Calu3 (cell line): ENCODE results near the gene UCHL3. TPM values are rescaled to one million over a fixed set of nuclear protein-coding genes. Genes with fewer than 3 reads are reported as not detected.

ENCODE experiments used
- BruUV-seq: library from RNA; stranded (reverse); fragments of 400-500 nt; replicated peaks from 2 replicates; lab custom pipeline; 2021; lab: Mats Ljungman, UMichigan
- CTCF ChIA-PET: fragments of 300-600 bp; sonication (Branson Sonifier 250); formaldehyde crosslinking; loops from one replicate; lab custom pipeline; 2022; ENCODE audit warnings: antibody characterized with exemption; lab: Charles Lee
- DNase-seq: peaks from one replicate; pipeline ENCODE4 v3.0.0; 2022
- H3K27ac Mint-ChIP-seq: one replicate; pipeline ENCODE4 v1.8.0; 2022; ENCODE audit warnings: mixed read lengths; ENCODE audit not compliant: unreplicated experiment
- H3K27me3 Mint-ChIP-seq: one replicate; pipeline ENCODE4 v1.8.0; 2022; ENCODE audit warnings: mixed read lengths; ENCODE audit not compliant: unreplicated experiment
- H3K36me3 Mint-ChIP-seq: one replicate; pipeline ENCODE4 v1.8.0; 2022; ENCODE audit warnings: mild to moderate bottlenecking, moderate library complexity, mixed read lengths; ENCODE audit not compliant: insufficient read depth, unreplicated experiment
- H3K4me1 Mint-ChIP-seq: one replicate; pipeline ENCODE4 v1.8.0; 2022; ENCODE audit warnings: mild to moderate bottlenecking, low read depth, mixed read lengths; ENCODE audit not compliant: unreplicated experiment
- H3K4me3 Mint-ChIP-seq: one replicate; pipeline ENCODE4 v1.8.0; 2022; ENCODE audit warnings: mild to moderate bottlenecking, low read depth, moderate library complexity, mixed read lengths; ENCODE audit not compliant: unreplicated experiment
- H3K9me3 Mint-ChIP-seq: one replicate; pipeline ENCODE4 v1.8.0; 2022; ENCODE audit warnings: low read depth, mixed read lengths; ENCODE audit not compliant: unreplicated experiment
- intact Hi-C: fragments of 100-400 bp; cut with micrococcal nuclease; formaldehyde crosslinking; loops from one replicate; pipeline ENCODE4 v1.10.0; 2022; ENCODE audit not compliant: unreplicated experiment
- total RNA-seq: library from RNA; stranded (reverse); gene quantifications from 2 replicates; pipeline ENCODE4 v1.2.3, GENCODE V29; 2022
- TF ChIP-seq, protein P1 (sequence below): fragments of 200-600 bp; IDR thresholded peaks from one replicate; pipeline ENCODE4 v1.8.0; 2022; ENCODE audit warnings: antibody characterized with exemption; ENCODE audit not compliant: unreplicated experiment

UCHL3 gene
- total RNA-seq, 1 experiment from 2014 or later: 23.2 TPM

DNA sequence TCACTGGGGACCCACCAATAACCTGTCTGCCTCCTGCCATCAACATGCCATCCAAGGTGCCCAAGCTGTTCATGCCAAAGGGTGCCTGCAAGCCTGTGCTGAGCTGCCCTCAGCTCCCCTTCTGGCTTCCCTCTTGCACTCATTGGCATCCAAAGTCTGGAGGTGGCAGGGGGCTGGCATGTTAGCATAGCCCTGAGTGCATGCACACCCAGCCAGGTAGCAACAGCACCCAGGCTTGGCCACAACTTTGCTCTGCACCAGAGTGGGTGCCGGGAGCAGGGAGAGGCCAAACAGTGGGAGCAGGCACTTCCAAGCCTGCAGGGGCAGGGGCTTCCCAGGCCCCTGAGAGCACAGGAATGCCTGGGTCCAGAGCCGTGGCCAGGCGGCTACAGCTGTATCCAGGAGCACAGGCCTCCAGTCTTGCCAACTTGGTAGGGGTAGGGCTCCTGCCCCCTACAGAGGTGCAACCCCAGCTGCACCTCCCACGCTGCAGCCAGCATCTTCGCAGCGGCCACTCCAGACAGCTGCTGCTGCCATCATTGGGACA, 41.5 kb upstream of the UCHL3 start:
- Mint-ChIP-seq H3K36me3 (no peaks in the 10 kb centered on the region), H3K4me3 (no peak overlapping the region), H3K9me3 (no peaks in the 10 kb centered on the region), H3K4me1 (no peaks in the 10 kb centered on the region), H3K27ac (no peak overlapping the region), H3K27me3 (no peaks in the 10 kb centered on the region)
- no peak for DNase-seq
- CTCF ChIA-PET: no interaction called here
- intact Hi-C loops: no loop called here
- BruUV-seq: no TSS peak
- TF ChIP-seq, protein P1, sequence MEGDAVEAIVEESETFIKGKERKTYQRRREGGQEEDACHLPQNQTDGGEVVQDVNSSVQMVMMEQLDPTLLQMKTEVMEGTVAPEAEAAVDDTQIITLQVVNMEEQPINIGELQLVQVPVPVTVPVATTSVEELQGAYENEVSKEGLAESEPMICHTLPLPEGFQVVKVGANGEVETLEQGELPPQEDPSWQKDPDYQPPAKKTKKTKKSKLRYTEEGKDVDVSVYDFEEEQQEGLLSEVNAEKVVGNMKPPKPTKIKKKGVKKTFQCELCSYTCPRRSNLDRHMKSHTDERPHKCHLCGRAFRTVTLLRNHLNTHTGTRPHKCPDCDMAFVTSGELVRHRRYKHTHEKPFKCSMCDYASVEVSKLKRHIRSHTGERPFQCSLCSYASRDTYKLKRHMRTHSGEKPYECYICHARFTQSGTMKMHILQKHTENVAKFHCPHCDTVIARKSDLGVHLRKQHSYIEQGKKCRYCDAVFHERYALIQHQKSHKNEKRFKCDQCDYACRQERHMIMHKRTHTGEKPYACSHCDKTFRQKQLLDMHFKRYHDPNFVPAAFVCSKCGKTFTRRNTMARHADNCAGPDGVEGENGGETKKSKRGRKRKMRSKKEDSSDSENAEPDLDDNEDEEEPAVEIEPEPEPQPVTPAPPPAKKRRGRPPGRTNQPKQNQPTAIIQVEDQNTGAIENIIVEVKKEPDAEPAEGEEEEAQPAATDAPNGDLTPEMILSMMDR: no peak

DNA sequence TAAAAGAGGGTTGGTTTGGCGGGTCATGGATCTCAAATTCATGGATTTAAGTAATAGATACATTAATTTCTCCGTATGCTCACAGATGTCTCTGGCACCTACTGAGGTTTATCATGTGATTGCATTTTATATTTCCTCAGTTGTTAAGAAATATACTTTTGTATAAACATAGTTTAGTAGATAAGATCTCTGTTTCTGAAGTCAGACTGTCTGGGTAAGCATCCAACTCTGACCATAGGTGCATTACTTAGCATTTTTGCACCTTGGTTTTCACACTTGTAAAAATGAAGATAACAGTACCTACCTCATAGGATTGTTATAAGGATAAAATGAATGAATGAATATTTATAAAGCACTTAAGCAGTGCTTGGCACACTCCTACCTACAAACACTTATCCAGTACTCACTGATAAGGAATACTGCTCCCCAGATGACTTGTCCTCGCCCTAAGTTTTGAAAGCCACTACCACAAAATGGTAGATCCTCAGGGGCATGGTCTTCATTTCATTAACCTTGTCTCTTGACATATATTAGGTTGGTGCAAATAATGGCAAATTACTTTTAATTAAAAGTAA, 38.5 kb upstream of the UCHL3 start:
- CTCF ChIA-PET: no interaction called here
- H3K27me3 Mint-ChIP-seq: no peaks in the 10 kb centered on the region
- intact Hi-C loops: no loop called here

DNA sequence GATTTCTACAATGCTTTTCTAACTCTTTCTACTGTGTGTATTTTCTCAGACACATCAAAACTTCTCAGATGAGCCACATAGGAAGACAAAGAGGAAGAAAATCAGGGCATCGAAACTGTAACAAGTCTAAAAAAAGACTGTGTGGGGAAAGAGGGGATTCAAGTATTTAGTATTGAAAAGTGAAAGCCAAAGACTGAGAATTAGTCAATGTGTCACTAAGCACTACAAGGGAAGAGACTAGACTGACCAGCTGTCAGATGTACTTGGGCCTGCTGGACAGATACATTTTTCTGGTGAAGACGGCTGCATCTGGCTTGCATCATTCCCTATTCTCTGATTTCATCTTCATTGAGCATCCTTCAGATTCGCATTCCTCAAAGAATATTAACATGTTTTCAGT, 37.3 kb upstream of the UCHL3 start:
- no peak overlapping the region for H3K4me3 Mint-ChIP-seq
- DNase-seq: no peak
- H3K9me3 Mint-ChIP-seq: no peaks in the 10 kb centered on the region
- H3K27me3 Mint-ChIP-seq: no peaks in the 10 kb centered on the region
- intact Hi-C loops: no loop called here
- no peaks in the 10 kb centered on the region for H3K4me1 Mint-ChIP-seq
- no peaks in the 10 kb centered on the region for H3K36me3 Mint-ChIP-seq
- BruUV-seq: no TSS peak
- CTCF ChIA-PET: no interaction called here
- TF ChIP-seq, protein P1: no peak
- no peak overlapping the region for H3K27ac Mint-ChIP-seq

More for the DNA sequence above, 38.5 kb upstream of the UCHL3 start:
- TF ChIP-seq, protein P1: no peak
- Mint-ChIP-seq H3K36me3 (no peaks in the 10 kb centered on the region), H3K4me1 (no peaks in the 10 kb centered on the region), H3K9me3 (no peaks in the 10 kb centered on the region), H3K4me3 (no peak overlapping the region), H3K27ac (no peak overlapping the region)
- DNase-seq: no peak
- no TSS peak for BruUV-seq

DNA sequence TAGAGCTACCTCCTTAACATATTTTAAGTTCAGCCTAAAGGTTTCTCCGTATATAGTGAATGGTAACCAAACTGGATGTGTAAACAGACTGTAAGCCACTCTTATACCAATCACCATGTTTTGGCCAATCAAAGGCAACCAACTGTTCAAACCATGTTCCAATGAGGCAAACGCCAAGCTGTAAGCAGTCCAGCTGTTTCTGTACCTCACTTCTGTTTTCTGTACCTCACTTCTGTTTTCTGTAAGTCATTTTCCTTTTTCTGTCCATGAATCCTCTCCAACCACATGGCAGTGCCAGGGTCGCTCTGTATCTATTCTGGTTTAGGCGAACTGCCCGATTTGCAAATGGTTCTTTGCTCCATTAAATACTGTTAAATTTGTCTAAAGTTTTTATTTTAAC, 36.3 kb upstream of the UCHL3 start:
- Mint-ChIP-seq H3K36me3 (no peaks in the 10 kb centered on the region), H3K4me3 (no peak overlapping the region), H3K27me3 (no peaks in the 10 kb centered on the region), H3K4me1 (no peaks in the 10 kb centered on the region), H3K9me3 (no peaks in the 10 kb centered on the region), H3K27ac (no peak overlapping the region)
- no TSS peak for BruUV-seq
- CTCF ChIA-PET: no interaction called here
- intact Hi-C loops: no loop called here
- TF ChIP-seq, protein P1: no peak
- DNase-seq: no peak
